Endothelial cell (in vitro differentiated cells): ENCODE measurements around the gene ARL13B. TPM values are rescaled to one million over a fixed set of nuclear protein-coding genes. Genes with fewer than 3 reads are reported as not detected.

Experiments
- DNase-seq: peaks from one replicate; pipeline ENCODE4 v3.0.0; 2021; ENCODE audit warnings: low spot score
- H3K27ac Mint-ChIP-seq: one replicate; pipeline ENCODE4 v1.8.0; 2021; ENCODE audit warnings: mixed read lengths, inconsistent platforms; ENCODE audit not compliant: unreplicated experiment
- H3K27me3 Mint-ChIP-seq: one replicate; pipeline ENCODE4 v1.8.0; 2021; ENCODE audit warnings: mild to moderate bottlenecking, moderate library complexity, mixed read lengths, inconsistent platforms; ENCODE audit not compliant: unreplicated experiment
- H3K36me3 Mint-ChIP-seq: one replicate; pipeline ENCODE4 v1.8.0; 2021; ENCODE audit warnings: mild to moderate bottlenecking, low read depth, mixed read lengths, inconsistent platforms; ENCODE audit not compliant: unreplicated experiment
- H3K4me1 Mint-ChIP-seq: one replicate; pipeline ENCODE4 v1.8.0; 2021; ENCODE audit warnings: mild to moderate bottlenecking, mixed read lengths, inconsistent platforms; ENCODE audit not compliant: unreplicated experiment
- H3K4me3 Mint-ChIP-seq: one replicate; pipeline ENCODE4 v1.8.0; 2021; ENCODE audit warnings: mild to moderate bottlenecking, mixed read lengths, inconsistent platforms; ENCODE audit not compliant: unreplicated experiment
- H3K9me3 Mint-ChIP-seq: one replicate; pipeline ENCODE4 v1.8.0; 2021; ENCODE audit warnings: mixed read lengths, inconsistent platforms; ENCODE audit not compliant: unreplicated experiment
- CTCF ChIP-seq: fragments of 200-600 bp; sonication (generic); IDR thresholded peaks from one replicate; pipeline ENCODE4 v1.5.0; 2021; ENCODE audit warnings: antibody characterized with exemption; ENCODE audit not compliant: unreplicated experiment
- total RNA-seq: library from RNA; stranded (reverse); fragmentation: NEBNext Ultra II Directional; extraction: Animal tissue kit (Norgen Biotek cat#: 25700); gene quantifications from one replicate; pipeline ENCODE4 v1.2.1, GENCODE V29; 2021; ENCODE audit not compliant: unreplicated experiment

ARL13B gene
- total RNA-seq, 1 donor from 2014 or later: 15.3 TPM

- TF ChIP-seq CTCF: no peak
- Mint-ChIP-seq H3K36me3 (peaks cover 4% of the 10 kb centered on the region), H3K4me3 (no peak overlapping the region), H3K27ac (peak overlapping the region; percentile 46), H3K27me3 (peaks cover 2% of the 10 kb centered on the region), H3K4me1 (peaks cover 18% of the 10 kb centered on the region), H3K9me3 (no peaks in the 10 kb centered on the region)
- no peak for DNase-seq
Measured at GRCh38 chr3:94099311-94099710, 119.4 kb downstream of the ARL13B start.

GRCh38 chr3:94101860-94102259 lies 121.9 kb downstream of the ARL13B start:
- Mint-ChIP-seq H3K4me3 (no peak overlapping the region), H3K27me3 (peaks cover 2% of the 10 kb centered on the region), H3K36me3 (peaks cover 4% of the 10 kb centered on the region)

More at GRCh38 chr3:94101860-94102259, 121.9 kb downstream of the ARL13B start:
- no peak overlapping the region for H3K27ac Mint-ChIP-seq
- peaks cover 18% of the 10 kb centered on the region for H3K4me1 Mint-ChIP-seq
- DNase-seq: no peak
- TF ChIP-seq CTCF: no peak
- H3K9me3 Mint-ChIP-seq: no peaks in the 10 kb centered on the region

Other genes starting within 250 kb of the ARL13B start
- 19.8 TPM for gene PROS1, start 6.3 kb upstream of the ARL13B start, total RNA-seq
- gene STX19, start 48.4 kb downstream of the ARL13B start, total RNA-seq: not detected
- gene DHFR2, start 82.8 kb downstream of the ARL13B start, total RNA-seq: 1.9 TPM
- 11.5 TPM for gene NSUN3, start 82.9 kb downstream of the ARL13B start, total RNA-seq